NCI-H1092 treated with DMSO at 0.1 percent for 48 hours (cell line): ENCODE measurements around the gene PHKA2.
A peak's percentile ranks its signal among the peaks of the same experiment; 100 is the strongest.

Experiments
- DNase-seq: peaks from one replicate; lab custom pipeline; 2025; lab: John Stamatoyannopoulos, UW

The PHKA2 gene

GRCh38 chrX:18971506-18971905 is 12.4 kb downstream of the PHKA2 start:
- no peak for DNase-seq

DNA sequence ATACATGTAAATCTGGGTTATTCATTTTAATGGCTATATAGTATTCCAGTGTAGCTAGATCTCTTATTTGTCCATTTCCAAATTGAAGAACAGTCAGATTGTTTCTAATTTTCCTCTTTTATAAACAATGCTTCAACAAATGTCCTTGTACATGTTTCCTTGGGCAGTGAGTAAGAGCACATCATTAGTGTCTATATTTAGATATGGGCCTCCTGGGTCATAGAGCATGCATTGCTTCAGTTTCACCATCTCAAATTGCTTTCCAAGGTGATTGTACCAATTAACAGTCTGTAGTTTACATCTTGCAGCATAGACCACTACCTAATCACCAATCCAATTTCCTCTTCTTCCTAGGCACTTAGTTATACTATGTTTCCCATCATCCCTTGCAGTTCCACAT is 13.4 kb downstream of the PHKA2 start:
- DNase-seq, result no peak

DNA sequence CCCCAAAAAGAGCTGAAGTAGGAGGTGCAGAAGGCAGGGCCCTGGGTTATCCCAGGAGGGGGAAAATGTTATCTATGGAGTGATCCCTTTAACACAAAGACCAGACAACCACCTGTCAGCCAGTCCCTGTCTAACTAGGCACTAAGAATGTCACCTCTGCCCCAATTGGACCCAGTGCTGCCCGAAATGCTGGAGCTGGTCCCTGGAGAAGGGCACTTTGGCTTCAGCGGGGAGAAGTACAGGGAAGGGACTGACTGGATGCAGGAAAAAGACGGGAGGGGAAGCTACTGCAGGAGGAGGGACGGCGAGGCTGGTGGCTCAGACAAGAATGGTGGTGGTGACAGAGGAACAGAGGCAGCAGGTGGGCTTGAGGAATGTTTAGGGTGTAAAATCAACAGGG is 17.3 kb downstream of the PHKA2 start:
- DNase-seq, result no peak

GRCh38 chrX:18964901-18965300 is 19.0 kb downstream of the PHKA2 start:
- no peak for DNase-seq

- DNase-seq, result no peak
These were observed 19.9 kb downstream of the PHKA2 start for GRCh38 chrX:18964026-18964425.

DNA sequence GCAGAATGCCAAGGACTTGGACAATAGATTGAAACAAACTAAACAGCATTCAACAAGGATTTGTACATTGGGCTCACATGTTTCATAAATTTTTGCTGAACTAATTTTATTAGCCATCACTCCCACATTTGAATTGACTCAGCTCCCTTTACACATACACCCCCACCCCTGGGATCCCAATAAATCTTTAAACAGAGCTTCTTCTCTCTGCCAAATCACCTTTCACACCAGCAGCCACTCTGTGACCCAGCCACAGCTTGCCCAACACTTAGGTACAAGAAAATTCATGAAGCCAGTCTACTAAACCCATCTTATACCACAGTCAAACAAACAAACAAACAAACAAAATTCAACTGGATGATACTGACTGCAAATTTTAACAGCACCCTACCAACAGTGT is 21.6 kb downstream of the PHKA2 start:
- no peak for DNase-seq

- no peak for DNase-seq
These were observed 22.2 kb downstream of the PHKA2 start for GRCh38 chrX:18961686-18962085.

DNA sequence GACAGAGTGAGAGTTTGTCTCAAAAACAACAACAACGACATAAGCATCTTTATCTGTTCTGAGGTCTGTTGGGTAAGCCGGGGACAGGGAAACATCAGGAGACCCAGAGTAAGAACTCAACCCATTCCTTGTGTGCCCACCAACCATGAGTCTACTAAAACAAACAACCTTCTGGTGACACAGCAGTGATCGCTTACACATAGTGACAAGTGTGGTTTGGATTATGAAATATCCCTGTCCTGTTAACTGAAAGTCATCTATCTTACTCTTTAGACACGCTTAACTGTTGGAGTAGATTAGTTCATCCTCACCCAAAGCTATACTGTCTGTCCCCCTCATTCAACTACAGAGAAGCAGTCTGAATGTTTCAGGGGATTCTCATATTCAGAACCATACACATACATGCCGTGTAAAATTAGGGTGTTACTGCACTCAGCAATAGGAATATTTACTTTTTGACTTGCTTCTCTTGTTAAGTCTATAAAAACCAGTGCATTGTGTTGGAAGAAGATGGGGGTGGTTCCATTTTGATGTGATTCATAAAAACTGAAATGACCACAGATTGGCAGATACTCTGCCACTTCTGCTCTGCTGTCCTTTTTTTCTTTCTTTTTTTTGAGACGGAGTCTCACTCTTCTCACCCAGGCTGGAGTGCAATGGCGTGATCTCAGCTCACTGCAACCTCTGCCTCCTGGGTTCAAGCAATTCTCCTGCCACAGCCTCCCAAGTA is 27.4 kb downstream of the PHKA2 start:
- no peak for DNase-seq

GRCh38 chrX:18955676-18956075 is 28.2 kb downstream of the PHKA2 start:
- DNase-seq, result no peak

GRCh38 chrX:18951032-18951431 is 32.9 kb downstream of the PHKA2 start:
- no peak for DNase-seq

DNA sequence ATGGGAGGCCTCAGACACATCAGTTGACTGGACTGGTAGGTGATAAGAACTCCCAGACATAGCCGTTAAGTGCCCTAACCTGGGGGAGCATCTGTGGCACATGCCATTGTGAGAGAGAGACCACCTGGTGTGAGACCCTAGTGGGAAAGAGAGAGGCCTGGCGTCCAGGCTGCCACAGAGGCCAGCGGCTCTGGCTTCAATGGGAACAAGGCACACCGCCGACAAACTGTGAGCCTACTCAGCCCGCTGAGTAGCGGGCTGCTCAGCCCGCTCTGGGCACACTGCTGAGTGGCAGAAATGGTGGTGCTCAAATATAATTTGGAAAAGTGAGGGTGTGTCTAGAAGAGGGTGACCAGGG is 34.0 kb downstream of the PHKA2 start:
- no peak for DNase-seq

GRCh38 chrX:18949291-18949943 is 34.5 kb downstream of the PHKA2 start:
- DNase-seq, result no peak

- no peak for DNase-seq
These were observed 37.3 kb downstream of the PHKA2 start for GRCh38 chrX:18946611-18947010.

GRCh38 chrX:18946157-18946556 is 37.8 kb downstream of the PHKA2 start:
- DNase-seq, result no peak

DNA sequence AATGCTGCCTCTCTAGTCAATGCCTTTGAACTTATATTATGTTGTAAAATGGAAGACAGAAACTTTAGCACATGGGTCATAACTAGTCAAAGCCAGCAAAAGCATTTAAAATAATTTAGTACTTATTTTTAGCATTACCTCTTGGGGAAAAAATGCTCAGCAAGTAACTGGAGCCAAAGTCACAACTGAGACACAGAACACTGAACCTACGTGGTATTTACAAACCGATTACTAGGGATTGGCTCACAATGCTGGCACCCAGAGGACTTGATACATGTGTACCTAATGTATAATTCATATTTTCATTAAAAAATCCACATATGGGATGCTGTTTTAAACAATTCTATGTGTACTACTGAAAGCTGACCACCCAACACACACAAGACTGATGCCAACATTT is 38.4 kb downstream of the PHKA2 start:
- no peak for DNase-seq

- DNase-seq, result no peak
These were observed 39.4 kb downstream of the PHKA2 start for GRCh38 chrX:18944482-18944881.

DNA sequence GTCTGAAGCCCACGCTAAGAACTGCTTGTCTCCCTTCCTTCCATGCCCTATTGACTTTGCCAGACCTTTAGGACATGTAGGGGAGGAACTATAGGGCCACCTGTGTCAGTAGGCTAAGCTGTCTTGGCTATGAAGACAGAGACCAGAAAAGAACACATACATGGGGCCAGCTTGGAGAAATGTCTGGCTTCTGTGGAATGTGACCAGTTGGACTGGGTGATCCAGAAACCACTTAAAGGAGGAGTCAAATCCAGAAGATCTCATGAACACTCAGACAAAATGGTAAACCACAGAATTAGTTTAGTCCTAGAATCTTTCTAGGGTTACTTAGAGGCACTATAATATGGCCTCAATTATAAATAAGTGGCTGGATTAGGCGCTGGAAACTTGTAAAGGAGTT is 42.0 kb downstream of the PHKA2 start:
- no peak for DNase-seq

DNA sequence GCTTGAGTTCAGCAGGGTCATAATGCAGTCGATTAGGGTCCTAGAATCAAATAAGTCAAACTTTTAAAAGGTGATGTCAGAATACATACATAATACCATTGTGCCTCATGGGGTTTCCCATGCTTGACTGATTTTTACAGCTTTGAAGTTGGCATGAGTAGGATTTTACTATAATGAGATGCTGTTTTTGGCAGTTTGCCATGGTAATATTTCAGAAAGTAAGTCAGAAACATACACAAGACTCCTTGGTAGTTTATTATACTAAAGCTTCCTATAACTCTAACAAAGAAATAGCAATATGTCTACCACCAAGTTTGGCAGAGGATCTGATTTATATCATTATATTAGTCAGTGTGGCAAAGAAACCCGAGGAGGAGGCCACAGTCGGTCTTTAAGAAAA is 45.2 kb downstream of the PHKA2 start:
- no peak for DNase-seq

DNA sequence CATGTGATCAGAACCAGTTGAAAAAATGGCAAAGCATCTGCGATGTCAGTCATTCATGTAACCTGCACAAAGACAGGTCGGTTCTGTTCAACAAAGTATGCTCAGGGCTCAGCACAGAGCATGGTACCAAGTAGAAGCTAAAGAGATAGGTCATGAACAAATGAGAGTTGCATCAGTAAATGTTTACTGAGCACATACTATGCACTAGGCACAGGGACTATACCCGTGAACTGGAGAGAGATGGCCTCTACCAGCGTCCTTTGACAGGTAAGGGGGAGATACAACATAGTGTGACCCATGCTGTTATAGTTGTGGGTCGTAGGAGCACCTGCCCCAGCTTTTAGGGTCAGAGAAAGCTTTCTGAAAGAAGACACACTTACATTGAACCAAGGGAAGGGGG is 46.7 kb downstream of the PHKA2 start:
- DNase-seq, result no peak

GRCh38 chrX:18935893-18936292 is 48.0 kb downstream of the PHKA2 start:
- no peak for DNase-seq

DNA sequence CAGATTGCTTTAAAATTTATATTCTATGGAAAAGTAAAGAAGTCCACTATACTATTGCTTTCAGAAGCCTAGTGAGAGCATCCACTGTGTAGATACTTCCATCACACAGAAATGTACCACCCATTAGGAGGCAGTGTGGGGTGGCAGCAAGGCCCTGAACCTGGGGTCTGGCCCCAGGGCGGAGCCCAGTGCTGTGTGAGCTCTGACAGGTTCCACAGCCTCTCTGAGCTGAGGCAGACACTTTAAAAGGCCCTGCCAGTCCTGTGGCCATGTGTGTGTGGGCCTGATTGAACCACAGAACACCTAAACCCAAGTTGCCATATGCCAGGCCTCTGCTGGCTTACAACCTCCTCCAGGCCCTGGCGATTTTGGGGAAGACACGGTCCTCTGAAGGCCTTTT is 49.2 kb downstream of the PHKA2 start:
- DNase-seq, result no peak

DNA sequence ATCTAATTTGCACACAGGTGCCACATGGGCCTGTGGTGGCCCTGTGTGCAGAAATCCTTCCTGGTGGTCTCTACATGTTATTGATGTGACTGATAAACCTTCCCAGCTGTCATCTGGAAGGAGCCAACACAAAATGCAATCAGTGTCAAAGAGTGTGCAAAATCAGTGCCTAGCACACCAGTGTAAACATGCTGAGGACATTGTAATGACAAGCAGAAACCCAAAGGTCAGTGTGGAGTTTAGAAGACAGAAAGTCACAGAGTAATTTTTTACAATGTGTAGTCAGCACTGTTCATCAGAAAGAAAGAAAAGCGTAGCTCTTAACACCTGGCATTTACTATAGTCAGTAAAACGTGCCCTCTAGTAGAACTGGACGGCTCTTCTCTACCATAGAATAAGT is 50.3 kb downstream of the PHKA2 start:
- no peak for DNase-seq

DNA sequence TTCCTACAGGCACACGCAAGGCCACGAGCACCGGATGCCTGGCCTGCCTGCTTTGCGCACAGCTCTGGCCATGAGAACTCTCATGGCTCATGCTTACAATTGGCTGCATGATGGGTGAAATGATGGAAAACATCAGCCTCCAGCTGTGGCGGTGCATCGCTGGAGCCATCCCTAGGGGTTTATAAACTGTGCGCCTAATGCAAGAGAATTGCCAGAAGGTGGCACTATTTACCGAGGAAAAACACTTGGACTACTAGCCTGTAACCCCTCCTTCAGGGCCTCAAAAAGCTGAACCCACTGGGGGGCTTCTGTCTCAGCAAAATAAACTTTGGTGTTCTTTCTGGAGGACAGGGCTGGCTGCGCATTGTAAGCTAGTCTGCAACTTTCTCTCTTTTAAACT is 51.9 kb downstream of the PHKA2 start:
- peak; percentile 5 for DNase-seq

DNA sequence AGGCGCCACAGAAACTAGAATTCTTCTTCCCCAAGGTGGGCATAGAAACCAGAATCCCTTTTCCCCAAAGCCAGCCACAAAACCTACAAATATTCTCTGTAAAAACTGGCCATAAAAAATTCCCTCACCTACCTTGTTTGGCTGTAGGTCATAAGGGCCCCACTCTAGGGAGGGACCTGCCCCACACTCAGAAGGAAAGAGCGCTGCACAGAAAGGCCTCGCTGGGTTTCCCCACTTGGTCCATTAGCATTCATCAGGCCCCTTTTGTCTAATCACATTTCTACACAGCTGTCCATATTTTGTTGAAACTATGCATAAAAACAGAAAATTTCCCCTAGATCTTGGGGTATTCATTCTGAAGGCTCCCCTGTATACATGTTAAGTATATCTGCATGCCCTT is 54.1 kb downstream of the PHKA2 start:
- DNase-seq, result no peak
